A549 (cell line): ENCODE measurements around the gene LCN1. TPM values are rescaled to one million over a fixed set of nuclear protein-coding genes. Genes with fewer than 3 reads are reported as not detected.

Experiments
- ATAC-seq, 2 experiments: fragments of 200-7000 bp in 1 of 2; fragments of >200 bp in 1 of 2; cut with Nextera tagmentation in 1 of 2; cut with Tn5 transposase in 1 of 2; 3 replicates each; pipeline versions ENCODE4 v1.8.0 to v1.9.1; 2018 to 2020; ENCODE audit warnings: mild to moderate bottlenecking in 1 of 2, moderate library complexity in 1 of 2
- CTCF ChIA-PET: fragments of 300-600 bp; sonication (Branson Sonifier 250); formaldehyde crosslinking; extraction: SDS; loops from one replicate; lab custom pipeline; 2021; ENCODE audit warnings: antibody characterized with exemption, inconsistent platforms; lab: Yijun Ruan, JAX
- POLR2A ChIA-PET: fragments of 350-600 bp; formaldehyde crosslinking; extraction: SDS; loops from one replicate; lab custom pipeline; 2021; ENCODE audit warnings: antibody characterized with exemption, inconsistent platforms; lab: Yijun Ruan, JAX
- DNase-seq, 2 experiments: peaks; one replicate each; pipeline versions ENCODE4 v3.0.0 to v3.0.0-alpha.2; 2011 to 2016; ENCODE audit warnings: low read depth in 1 of 2, low spot score in 1 of 2
- FAIRE-seq: peaks from 2 replicates; lab custom pipeline; 2011; peaks lifted over from hg19 to GRCh38; lab: Jason Lieb, UNC
- H3K27ac ChIP-seq, 2 experiments: fragments of >200 bp; sonication (Bioruptor Twin); formaldehyde crosslinking; 3 replicates each; pipeline ENCODE4 v1.5.1; 2016 to 2017
- H3K4me1 ChIP-seq: fragments of >200 bp; sonication (Bioruptor Twin); formaldehyde crosslinking; 3 replicates; pipeline ENCODE4 v1.6.1; 2016
- H3K4me2 ChIP-seq: fragments of >200 bp; sonication (Bioruptor Twin); formaldehyde crosslinking; 3 replicates; pipeline ENCODE4 v1.6.1; 2016
- H3K4me3 ChIP-seq: fragments of >200 bp; sonication (Bioruptor Twin); formaldehyde crosslinking; 3 replicates; pipeline ENCODE4 v1.5.1; 2016
- H3K9me3 ChIP-seq: fragments of >200 bp; sonication (Bioruptor Twin); formaldehyde crosslinking; 3 replicates; pipeline ENCODE4 v1.6.1; 2016
- CBX2 ChIP-seq: fragments of 200-600 bp; sonication (generic); IDR thresholded peaks from 2 replicates; pipeline ENCODE4 v1.6.1; 2016; ENCODE audit warnings: low read depth, mild to moderate bottlenecking, borderline replicate concordance
- CEBPB ChIP-seq, 2 experiments: fragments of >200 bp in 1 of 2; sonication (Bioruptor Twin) in 1 of 2; formaldehyde crosslinking in 1 of 2; IDR thresholded peaks; 2 replicates each; pipeline ENCODE4 v1.6.1; 2012 to 2016
- CHD4 ChIP-seq: fragments of 200-600 bp; sonication (generic); IDR thresholded peaks from 2 replicates; pipeline ENCODE4 v1.6.1; 2016; ENCODE audit warnings: antibody characterized with exemption, mild to moderate bottlenecking, borderline replicate concordance
- EHF ChIP-seq: fragments of 250-450 bp; sonication (Bioruptor Pico); IDR thresholded peaks from 2 replicates; pipeline ENCODE4 v1.5.0; 2020; ENCODE audit warnings: mild to moderate bottlenecking
- HDAC2 ChIP-seq: fragments of 200-600 bp; sonication (generic); IDR thresholded peaks from 2 replicates; pipeline ENCODE4 v1.6.1; 2016
- HOXA7 ChIP-seq: fragments of 250-450 bp; sonication (Bioruptor Pico); IDR thresholded peaks from 2 replicates; pipeline ENCODE4 v1.5.0; 2020; ENCODE audit warnings: mild to moderate bottlenecking, moderate library complexity
- JUN ChIP-seq, 2 experiments: fragments of >200 bp; sonication (Bioruptor Twin); formaldehyde crosslinking; IDR thresholded peaks; 2 replicates in 1 of 2; 3 replicates in 1 of 2; pipeline ENCODE4 v1.6.1; 2016 to 2017
- MAFK ChIP-seq: fragments of 450-650 bp; IDR thresholded peaks from 2 replicates; pipeline ENCODE4 v1.6.1; 2014; ENCODE audit not compliant: partially characterized antibody
- MYC ChIP-seq: IDR thresholded peaks from 2 replicates; pipeline ENCODE4 v1.6.1; 2012; ENCODE audit warnings: mild to moderate bottlenecking, inconsistent platforms, low read length, improper control_type of control experiment, borderline replicate concordance
- POLR2AphosphoS2 ChIP-seq: conservative IDR thresholded peaks from 2 replicates; pipeline ENCODE4 v1.6.1; 2012; ENCODE audit warnings: low read length, improper control_type of control experiment, inconsistent platforms
- RAD21 ChIP-seq, 2 experiments: fragments of >200 bp in 1 of 2; sonication (Bioruptor Twin) in 1 of 2; formaldehyde crosslinking in 1 of 2; IDR thresholded peaks in 1 of 2; conservative IDR thresholded peaks in 1 of 2; 2 replicates in 1 of 2; 3 replicates in 1 of 2; pipeline ENCODE4 v1.6.1; 2012 to 2018; ENCODE audit warnings: inconsistent platforms in 1 of 2
- RARB ChIP-seq: fragments of 250-450 bp; sonication (Bioruptor Pico); IDR thresholded peaks from 2 replicates; pipeline ENCODE4 v1.8.0; 2021; ENCODE audit warnings: mild to moderate bottlenecking, moderate library complexity
- RCOR1 ChIP-seq: fragments of 150-350 bp; IDR thresholded peaks from 2 replicates; pipeline ENCODE4 v1.6.1; 2014; ENCODE audit warnings: antibody characterized with exemption, low read length, low read depth
- RNF2 ChIP-seq: fragments of 200-600 bp; sonication (generic); IDR thresholded peaks from 2 replicates; pipeline ENCODE4 v1.6.1; 2016; ENCODE audit warnings: low read depth, mild to moderate bottlenecking, antibody characterized with exemption, moderate library complexity, borderline replicate concordance
- SREBF2 ChIP-seq: fragments of 450-650 bp; IDR thresholded peaks from 2 replicates; pipeline ENCODE4 v1.6.1; 2014; ENCODE audit warnings: mild to moderate bottlenecking, moderate library complexity
- TFCP2L1 ChIP-seq: fragments of 250-450 bp; sonication (Bioruptor Pico); IDR thresholded peaks from 2 replicates; pipeline ENCODE4 v1.5.0; 2021; ENCODE audit warnings: mild to moderate bottlenecking
- TP53 ChIP-seq: fragments of 250-450 bp; sonication (Bioruptor Pico); IDR thresholded peaks from 2 replicates; pipeline ENCODE4 v1.5.0; 2021; ENCODE audit warnings: mild to moderate bottlenecking, moderate library complexity
- ZNF302 ChIP-seq: fragments of 250-450 bp; sonication (Bioruptor Pico); IDR thresholded peaks from 2 replicates; pipeline ENCODE4 v1.9.0; 2021; ENCODE audit warnings: inconsistent platforms, mild to moderate bottlenecking, moderate library complexity
- ZSCAN20 ChIP-seq: fragments of 250-450 bp; sonication (Bioruptor Pico); IDR thresholded peaks from 2 replicates; pipeline ENCODE4 v1.8.0; 2022; ENCODE audit warnings: mild to moderate bottlenecking, moderate library complexity
- WGBS: methylation state at CpG from one replicate; pipeline ENCODE4 v1.1.6; 2017; ENCODE audit errors: missing lambda C conversion rate; 5-methylcytosine and 5-hydroxymethylcytosine counted together
- polyA plus RNA-seq, 4 experiments: library from polyadenylated mRNA; depleted of rRNA in 3 of 4; stranded (reverse); fragments of >200 nt; fragmentation: RNase III in 1 of 4; extraction: RNeasy Plus Mini Kit Qiagen cat#74134 plus additional on column Dnase treatment in 1 of 4; gene quantifications; 2 replicates in 3 of 4; 3 replicates in 1 of 4; pipeline ENCODE4 v1.2.3, GENCODE V29; 2011 to 2017
- TF ChIP-seq, protein P1 (sequence below): IDR thresholded peaks from 2 replicates; pipeline ENCODE4 v1.6.1; 2012
- TF ChIP-seq, protein P2 (sequence below): fragments of >200 bp; sonication (Bioruptor Twin); formaldehyde crosslinking; IDR thresholded peaks from 3 replicates; pipeline ENCODE4 v1.6.1; 2016
- TF ChIP-seq, protein P3 (sequence below): IDR thresholded peaks from 2 replicates; pipeline ENCODE4 v1.6.1; 2012; ENCODE audit warnings: low read depth, borderline replicate concordance
- TF ChIP-seq, protein P4 (sequence below): fragments of 250-450 bp; sonication (Bioruptor Pico); IDR thresholded peaks from 2 replicates; pipeline ENCODE4 v1.5.0; 2020; ENCODE audit warnings: low read depth, mild to moderate bottlenecking, moderate library complexity
- TF ChIP-seq, protein P5 (sequence below): IDR thresholded peaks from 2 replicates; pipeline ENCODE4 v1.6.1; 2012
- TF ChIP-seq, protein P6 (sequence below): fragments of 150-350 bp; IDR thresholded peaks from 2 replicates; pipeline ENCODE4 v1.6.1; 2014; ENCODE audit warnings: low read depth, mild to moderate bottlenecking, low read length

The LCN1 gene
- polyA plus RNA-seq, 2 of the 4 experiments (the other 2 are of a cell fraction) = not detected

DNA sequence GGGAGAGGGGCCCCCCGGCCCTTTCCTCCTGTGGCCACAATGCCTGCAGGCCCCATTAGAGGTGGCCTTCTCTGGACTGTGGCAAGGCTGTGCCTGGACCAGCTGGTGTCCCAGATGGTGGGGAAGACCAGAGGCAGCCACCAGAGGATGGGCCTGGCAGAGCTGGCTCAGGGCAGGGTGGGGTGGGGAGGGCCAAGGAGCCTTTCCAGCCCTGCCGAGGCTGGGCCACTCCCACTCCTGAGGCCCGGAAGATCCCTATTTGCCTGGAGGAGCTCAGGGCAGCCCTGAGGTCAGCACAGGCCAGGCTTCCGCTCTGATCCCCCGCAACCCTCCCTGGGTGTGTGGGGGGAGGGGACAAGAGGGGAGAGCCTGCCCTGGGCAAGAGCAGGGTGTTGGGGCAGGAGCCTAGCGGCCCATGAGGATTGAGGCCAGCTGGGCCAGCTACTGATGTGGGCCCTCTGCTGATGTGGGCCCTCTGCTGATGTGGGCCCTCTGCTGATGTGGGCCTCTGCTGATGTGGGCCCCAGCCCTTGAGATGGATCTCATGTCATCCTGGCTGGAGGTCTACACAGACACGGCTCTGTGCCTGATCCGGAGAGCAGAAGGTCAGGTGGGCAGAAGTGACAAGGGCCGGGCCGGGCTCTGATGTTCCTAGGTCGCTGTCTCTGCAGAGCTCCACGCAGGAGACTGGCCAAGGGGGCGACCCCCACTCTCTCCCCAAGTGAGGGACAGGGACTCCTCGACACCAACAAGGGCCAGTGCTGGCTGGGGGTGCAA lies 14.7 kb upstream of the LCN1 start (continued):
- TF ChIP-seq RARB (CRISPR knock-in tag) = no peak

DNA sequence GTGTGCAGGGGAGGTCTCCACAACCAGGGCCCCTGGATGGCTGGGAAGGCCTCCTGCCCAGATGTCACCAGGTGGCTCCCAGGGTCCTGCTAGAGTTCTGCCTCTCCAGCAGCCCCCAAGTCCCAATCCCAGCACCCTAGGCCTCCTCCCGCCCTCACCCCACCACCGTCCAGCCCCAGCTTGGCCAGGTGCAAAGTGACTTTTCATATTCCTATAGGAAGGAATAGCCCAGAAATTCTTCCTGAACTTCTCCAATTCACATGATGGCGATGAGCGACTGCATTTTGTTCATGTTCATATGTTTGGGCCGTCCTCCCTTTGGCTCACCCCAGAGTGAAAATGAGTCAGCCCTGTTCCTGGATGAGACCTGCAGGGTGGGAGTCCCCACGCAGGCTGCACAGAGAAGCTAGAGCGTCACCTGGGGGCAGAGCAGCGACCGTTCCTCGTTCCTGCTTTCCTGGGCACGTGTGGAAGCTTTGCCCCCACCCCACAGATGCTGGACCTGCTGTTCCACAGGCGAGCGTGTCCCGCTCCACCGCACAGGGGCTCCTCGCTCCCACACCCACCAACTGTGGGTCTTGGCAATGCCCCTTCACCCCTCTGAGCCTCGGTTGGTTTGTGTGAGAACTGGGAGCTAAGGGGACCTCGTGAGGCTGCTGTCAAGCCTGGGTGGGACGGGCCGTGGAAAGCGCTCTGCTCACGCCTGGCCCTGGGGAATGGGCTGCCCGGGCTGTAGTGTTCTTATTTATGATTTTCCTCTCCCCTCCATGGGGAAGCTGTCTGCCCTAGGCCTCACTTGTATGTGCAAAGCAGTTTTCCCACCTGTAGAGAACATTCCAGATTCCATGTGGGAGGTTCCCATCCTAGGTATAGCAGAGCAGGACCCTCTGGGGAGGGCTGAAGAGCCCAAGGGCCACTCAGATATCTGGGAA lies 13.9 kb upstream of the LCN1 start:
- DNase-seq = no peak
- H3K27ac ChIP-seq = no peak overlapping the region
- CTCF ChIA-PET = interaction anchor here (0.5 to 3.9 kb wide), 7 partner anchors 14 to 421 kb away, joined by 3 to 38 read pairs (median 5); partner anchors contain the start of gene PPP1R26
- no peak overlapping the region for H3K4me2 ChIP-seq
- TF ChIP-seq CHD4 (no peak), TP53 (no peak), JUN (IDR thresholded peaks at IDR 0.05) (no peak), MAFK (no peak), HDAC2 (no peak), HOXA7 (no peak), RNF2 (no peak), CBX2 (no peak), RCOR1 (no peak), POLR2AphosphoS2 (no peak)
- TF ChIP-seq, protein P1, sequence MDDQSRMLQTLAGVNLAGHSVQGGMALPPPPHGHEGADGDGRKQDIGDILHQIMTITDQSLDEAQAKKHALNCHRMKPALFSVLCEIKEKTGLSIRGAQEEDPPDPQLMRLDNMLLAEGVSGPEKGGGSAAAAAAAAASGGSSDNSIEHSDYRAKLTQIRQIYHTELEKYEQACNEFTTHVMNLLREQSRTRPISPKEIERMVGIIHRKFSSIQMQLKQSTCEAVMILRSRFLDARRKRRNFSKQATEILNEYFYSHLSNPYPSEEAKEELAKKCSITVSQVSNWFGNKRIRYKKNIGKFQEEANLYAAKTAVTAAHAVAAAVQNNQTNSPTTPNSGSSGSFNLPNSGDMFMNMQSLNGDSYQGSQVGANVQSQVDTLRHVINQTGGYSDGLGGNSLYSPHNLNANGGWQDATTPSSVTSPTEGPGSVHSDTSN = no peak
- TF ChIP-seq, protein P2, sequence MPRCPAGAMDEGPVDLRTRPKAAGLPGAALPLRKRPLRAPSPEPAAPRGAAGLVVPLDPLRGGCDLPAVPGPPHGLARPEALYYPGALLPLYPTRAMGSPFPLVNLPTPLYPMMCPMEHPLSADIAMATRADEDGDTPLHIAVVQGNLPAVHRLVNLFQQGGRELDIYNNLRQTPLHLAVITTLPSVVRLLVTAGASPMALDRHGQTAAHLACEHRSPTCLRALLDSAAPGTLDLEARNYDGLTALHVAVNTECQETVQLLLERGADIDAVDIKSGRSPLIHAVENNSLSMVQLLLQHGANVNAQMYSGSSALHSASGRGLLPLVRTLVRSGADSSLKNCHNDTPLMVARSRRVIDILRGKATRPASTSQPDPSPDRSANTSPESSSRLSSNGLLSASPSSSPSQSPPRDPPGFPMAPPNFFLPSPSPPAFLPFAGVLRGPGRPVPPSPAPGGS = no peak
- TF ChIP-seq, all 56 proteins: peak for 0
- WGBS = 86% methylated on average over 23 of the region's 23 CpGs
- Histone ChIP-seq H3K9me3 (no peaks in the 10 kb centered on the region), H3K4me3 (no peak overlapping the region), H3K4me1 (peaks cover 2% of the 10 kb centered on the region)
- ATAC-seq = no peak
- no peak for FAIRE-seq
- POLR2A ChIA-PET = no interaction called here

DNA sequence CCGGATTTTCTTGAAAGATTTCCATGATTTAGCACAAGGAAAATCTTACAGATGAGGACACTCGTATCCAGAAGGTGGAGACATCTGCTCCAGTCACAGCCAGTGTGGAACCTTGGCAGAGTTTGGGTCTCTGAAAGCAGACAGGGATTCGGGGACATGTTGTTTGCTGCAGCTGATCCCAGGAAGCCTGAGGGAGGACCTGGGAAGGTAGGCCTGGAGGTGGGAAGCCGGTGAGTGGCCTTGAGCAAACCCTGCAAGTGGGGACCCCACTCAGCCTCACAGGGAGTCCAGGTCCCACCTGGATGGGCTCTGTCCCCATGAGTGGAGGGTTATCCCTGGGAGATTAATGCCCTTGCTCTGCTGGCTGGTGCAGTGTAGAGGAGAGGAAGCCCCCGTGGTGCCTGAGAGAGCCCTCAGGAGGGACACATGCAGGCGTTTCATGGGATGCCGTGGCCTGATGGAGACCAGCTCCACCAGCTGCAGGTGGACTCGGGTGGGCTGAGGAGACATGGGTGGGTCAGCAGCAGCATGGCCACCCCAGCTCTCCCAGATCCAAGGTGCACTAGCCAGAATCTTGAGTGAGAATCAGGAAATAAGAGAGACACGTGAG lies 12.9 kb upstream of the LCN1 start:
- FAIRE-seq = no peak
- DNase-seq = no peak
- Histone ChIP-seq H3K9me3 (no peaks in the 10 kb centered on the region), H3K4me3 (no peak overlapping the region)
- CTCF ChIA-PET = interaction anchor here (0.5 to 1.4 kb wide), 5 partner anchors 10 to 422 kb away, joined by 3 to 5 read pairs (median 3); no protein-coding TSS in a partner anchor
- TF ChIP-seq HOXA7 (no peak), ZSCAN20 (CRISPR knock-in tag) (no peak), RCOR1 (no peak), HDAC2 (no peak), ZNF302 (no peak), SREBF2 (no peak), CEBPB (IDR thresholded peaks at IDR 0.05) (no peak), RAD21 (conservative IDR thresholded peaks at IDR 0.05 in 1 of 2, IDR thresholded peaks at IDR 0.05 in 1 of 2) (no peak), TFCP2L1 (CRISPR knock-in tag) (no peak), MYC (no peak), TP53 (no peak), EHF (CRISPR knock-in tag) (no peak)
- TF ChIP-seq, protein P3, sequence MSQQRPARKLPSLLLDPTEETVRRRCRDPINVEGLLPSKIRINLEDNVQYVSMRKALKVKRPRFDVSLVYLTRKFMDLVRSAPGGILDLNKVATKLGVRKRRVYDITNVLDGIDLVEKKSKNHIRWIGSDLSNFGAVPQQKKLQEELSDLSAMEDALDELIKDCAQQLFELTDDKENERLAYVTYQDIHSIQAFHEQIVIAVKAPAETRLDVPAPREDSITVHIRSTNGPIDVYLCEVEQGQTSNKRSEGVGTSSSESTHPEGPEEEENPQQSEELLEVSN = no peak
- TF ChIP-seq, protein P4, sequence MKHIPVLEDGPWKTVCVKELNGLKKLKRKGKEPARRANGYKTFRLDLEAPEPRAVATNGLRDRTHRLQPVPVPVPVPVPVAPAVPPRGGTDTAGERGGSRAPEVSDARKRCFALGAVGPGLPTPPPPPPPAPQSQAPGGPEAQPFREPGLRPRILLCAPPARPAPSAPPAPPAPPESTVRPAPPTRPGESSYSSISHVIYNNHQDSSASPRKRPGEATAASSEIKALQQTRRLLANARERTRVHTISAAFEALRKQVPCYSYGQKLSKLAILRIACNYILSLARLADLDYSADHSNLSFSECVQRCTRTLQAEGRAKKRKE (CRISPR knock-in tag) = no peak
- TF ChIP-seq, protein P5, sequence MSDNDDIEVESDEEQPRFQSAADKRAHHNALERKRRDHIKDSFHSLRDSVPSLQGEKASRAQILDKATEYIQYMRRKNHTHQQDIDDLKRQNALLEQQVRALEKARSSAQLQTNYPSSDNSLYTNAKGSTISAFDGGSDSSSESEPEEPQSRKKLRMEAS = no peak
- TF ChIP-seq, protein P6, sequence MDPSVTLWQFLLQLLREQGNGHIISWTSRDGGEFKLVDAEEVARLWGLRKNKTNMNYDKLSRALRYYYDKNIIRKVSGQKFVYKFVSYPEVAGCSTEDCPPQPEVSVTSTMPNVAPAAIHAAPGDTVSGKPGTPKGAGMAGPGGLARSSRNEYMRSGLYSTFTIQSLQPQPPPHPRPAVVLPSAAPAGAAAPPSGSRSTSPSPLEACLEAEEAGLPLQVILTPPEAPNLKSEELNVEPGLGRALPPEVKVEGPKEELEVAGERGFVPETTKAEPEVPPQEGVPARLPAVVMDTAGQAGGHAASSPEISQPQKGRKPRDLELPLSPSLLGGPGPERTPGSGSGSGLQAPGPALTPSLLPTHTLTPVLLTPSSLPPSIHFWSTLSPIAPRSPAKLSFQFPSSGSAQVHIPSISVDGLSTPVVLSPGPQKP = no peak
- TF ChIP-seq, protein P1 = no peak
- TF ChIP-seq, all 56 proteins: peak for 0
- no peaks in the 10 kb centered on the region for H3K4me1 ChIP-seq
- ATAC-seq = no peak
- 68% methylated on average over 9 of the region's 9 CpGs for WGBS
- no peak overlapping the region for H3K27ac ChIP-seq
- POLR2A ChIA-PET = no interaction called here
- no peak overlapping the region for H3K4me2 ChIP-seq
